NCI-H1930 (cell line): ENCODE data around the gene CLASP1.
"Not testable (repeated sequence)": the region's sequence is repeated elsewhere in the genome, so short reads cannot be mapped to it uniquely, and the experiment has no call there.

Experiments
- DNase-seq, 2 experiments: peaks; one replicate each; lab custom pipeline; 2025; lab: John Stamatoyannopoulos, UW

Gene CLASP1

GRCh38 chr2:121419081-121419699 is 230.1 kb downstream of the CLASP1 start:
- DNase-seq = no peak

- DNase-seq = no peak
Measured at GRCh38 chr2:121418494-121419058, 230.7 kb downstream of the CLASP1 start.

GRCh38 chr2:121417826-121418225 is 231.4 kb downstream of the CLASP1 start:
- no peak for DNase-seq

GRCh38 chr2:121415727-121416126 is 233.5 kb downstream of the CLASP1 start:
- DNase-seq = no peak

GRCh38 chr2:121412349-121412748 is 236.9 kb downstream of the CLASP1 start:
- no peak for DNase-seq

GRCh38 chr2:121409966-121410365 is 239.3 kb downstream of the CLASP1 start:
- DNase-seq = no peak

- DNase-seq = no peak
Measured at GRCh38 chr2:121409388-121409787, 239.9 kb downstream of the CLASP1 start.

GRCh38 chr2:121408641-121409040 is 240.6 kb downstream of the CLASP1 start:
- no peak for DNase-seq

GRCh38 chr2:121405233-121405632 is 244.0 kb downstream of the CLASP1 start:
- DNase-seq = no peak

GRCh38 chr2:121400201-121400600 is 249.1 kb downstream of the CLASP1 start:
- DNase-seq = no peak

GRCh38 chr2:121398853-121399252 is 250.4 kb downstream of the CLASP1 start:
- DNase-seq = no peak

- DNase-seq = no peak
Measured at GRCh38 chr2:121390082-121390692, 259.1 kb downstream of the CLASP1 start.

GRCh38 chr2:121388371-121388770 is 260.9 kb downstream of the CLASP1 start:
- no peak for DNase-seq

- no peak for DNase-seq
Measured at GRCh38 chr2:121387591-121388325, 261.5 kb downstream of the CLASP1 start.

GRCh38 chr2:121386707-121387106 is 262.6 kb downstream of the CLASP1 start:
- DNase-seq = no peak

- DNase-seq = no peak
Measured at GRCh38 chr2:121386102-121386501, 263.2 kb downstream of the CLASP1 start.

- DNase-seq = no peak
Measured at GRCh38 chr2:121382744-121383143, 266.5 kb downstream of the CLASP1 start.

- DNase-seq = no peak
Measured at GRCh38 chr2:121377646-121378045, 271.6 kb downstream of the CLASP1 start.

GRCh38 chr2:121376535-121377250 is 272.6 kb downstream of the CLASP1 start:
- DNase-seq = no peak

- no peak for DNase-seq
Measured at GRCh38 chr2:121375621-121376159, 273.6 kb downstream of the CLASP1 start.

- DNase-seq = not testable (repeated sequence)
Measured at GRCh38 chr2:121374412-121375075, 274.7 kb downstream of the CLASP1 start.
